GM21526 (cell line): ENCODE results near the gene MFSD12.
A peak's percentile ranks its signal among the peaks of the same experiment; 100 is the strongest.
"Not testable (repeated sequence)": the region's sequence is repeated elsewhere in the genome, so short reads cannot be mapped to it uniquely, and the experiment has no call there.

Experiments used
- ATAC-seq: cut with Tn5 transposase; IDR thresholded peaks from one replicate; pipeline ENCODE4 v1.9.1; 2021; ENCODE audit warnings: moderate library complexity; ENCODE audit not compliant: unreplicated experiment, low FRiP score

MFSD12 gene

DNA sequence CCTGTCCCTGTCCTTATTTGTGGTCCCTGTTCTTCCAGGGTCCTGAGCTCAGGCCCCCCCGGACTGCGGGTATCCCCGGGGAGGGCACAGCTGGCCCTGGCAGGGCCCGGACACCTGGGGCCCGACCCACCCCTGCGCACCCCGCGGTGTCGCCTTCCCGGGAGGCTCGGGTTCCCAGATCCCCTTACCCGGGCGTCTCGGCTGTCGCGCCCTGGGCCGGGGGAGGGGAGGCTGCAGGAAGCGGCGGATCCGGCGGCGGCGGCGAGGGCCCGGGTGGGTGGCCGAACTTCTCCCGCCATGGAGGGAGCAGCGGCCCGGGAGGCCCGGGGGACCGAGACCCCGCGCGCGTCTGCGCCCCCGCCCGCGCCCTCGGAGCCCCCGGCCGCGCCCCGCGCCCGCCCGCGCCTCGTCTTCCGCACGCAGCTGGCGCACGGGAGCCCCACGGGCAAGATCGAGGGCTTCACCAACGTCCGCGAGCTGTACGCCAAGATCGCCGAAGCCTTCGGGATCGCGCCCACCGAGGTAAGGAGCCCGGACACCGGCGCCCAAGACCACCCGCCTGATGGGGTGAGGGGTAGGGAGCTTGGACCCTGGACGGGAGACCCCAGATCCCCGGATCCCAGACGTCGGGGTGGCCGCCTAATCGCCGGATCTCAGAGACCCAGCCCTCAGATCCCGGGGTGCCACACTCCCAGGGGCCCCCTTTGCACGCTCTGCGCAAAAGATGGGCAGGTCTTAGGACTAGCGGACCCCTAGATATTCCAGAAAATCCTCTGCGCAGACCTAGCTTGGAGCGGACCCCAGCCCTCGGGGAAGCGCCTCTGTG is 28.1 kb upstream of the MFSD12 start, which contains the start of gene GIPC3:
GIPC3 (plus strand) TSS at position 178 of the 826 bp plus-strand sequence; CDS start at position 298, 120 bp downstream.
- ATAC-seq = no peak

DNA sequence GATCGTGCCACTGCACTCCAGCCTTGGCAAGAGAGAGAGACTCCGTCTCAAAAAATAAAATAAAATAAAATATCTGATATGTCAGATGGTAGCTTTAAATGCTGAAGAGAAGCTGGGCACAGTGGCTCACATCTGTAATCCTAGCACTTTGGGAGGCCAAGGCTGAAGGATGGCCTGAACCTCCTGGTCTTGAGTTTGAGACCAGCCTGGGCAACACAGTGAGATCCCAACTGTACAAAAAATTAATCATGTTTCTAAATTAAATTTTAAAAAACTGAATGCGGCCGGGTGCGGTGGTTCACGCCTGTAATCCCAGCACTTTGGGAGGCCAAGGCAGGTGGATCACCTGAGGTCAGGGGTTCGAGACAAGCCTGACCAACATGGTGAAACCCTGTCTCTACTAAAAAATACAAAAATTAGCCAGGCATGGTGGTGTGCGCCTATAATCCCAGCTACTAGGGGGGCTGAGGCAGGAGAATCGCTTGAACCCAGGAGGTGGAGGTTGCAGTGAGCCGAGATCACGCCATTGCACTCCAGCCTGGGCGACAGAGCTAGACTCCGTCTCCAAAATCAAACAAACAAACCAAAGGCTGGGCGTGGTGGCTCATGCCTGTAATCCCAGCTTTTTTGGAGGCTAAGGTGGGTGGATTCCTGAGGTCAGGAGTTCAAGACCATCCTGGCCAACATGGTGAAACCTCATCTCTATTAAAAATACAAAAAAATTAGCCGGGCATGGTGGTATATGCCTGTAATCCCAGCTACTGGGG is 26.8 kb upstream of the MFSD12 start:
- not testable (repeated sequence) for ATAC-seq

DNA sequence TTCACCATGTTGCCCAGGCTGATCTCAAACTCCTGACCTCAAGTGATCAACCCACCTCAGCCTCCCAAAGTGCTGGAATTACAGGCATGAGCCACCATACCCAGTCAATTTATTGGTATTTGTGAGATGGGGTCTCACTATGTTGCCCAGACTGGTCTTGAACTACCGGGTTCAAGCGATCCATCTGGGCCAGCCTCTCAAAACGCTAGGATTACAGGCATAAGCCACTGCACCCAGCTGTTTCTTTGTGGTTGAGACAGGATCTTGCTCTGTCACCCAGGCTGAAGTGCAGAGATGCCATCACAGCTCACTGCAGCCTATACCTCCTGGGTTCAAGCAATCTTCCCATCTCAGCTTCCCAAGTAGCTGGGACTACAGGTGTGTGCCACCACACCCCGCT is 24.4 kb upstream of the MFSD12 start:
- not testable (repeated sequence) for ATAC-seq

DNA sequence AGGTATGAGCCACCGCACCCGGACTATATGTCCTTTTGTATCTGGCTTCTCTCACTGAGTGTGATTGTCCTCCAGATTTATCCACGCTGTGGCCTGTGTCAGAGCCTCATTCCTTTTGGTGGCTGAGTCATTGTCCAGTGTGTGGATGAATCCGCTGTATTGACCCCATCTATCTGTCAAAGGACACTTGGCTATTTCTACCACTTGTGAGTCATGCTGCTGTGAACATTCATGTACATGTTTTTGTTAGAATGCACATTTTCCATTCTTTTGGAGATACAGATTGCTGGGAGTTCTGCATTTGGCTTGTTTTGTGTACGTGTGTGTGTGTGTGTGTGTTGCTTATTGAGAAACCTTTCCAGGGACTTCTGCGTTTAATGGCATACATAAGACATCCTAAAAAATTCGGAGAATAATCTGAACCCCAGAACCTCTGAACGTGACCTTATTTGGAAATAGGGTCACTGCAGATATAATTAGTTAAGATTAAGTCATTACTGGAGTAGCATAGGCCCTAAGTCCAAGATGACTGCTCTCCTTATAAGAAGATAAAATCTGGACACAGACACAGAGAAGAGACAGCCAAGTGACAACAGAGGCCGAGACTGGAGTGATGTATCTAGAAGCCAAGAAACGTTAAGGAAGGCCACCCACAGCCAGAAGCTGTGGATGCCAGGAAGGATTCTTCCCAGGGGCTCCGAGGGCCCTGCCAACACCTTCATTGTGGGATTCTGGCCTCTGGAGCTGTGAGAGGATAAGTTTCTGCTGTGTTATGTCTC is 23.0 kb upstream of the MFSD12 start:
- no peak for ATAC-seq

DNA sequence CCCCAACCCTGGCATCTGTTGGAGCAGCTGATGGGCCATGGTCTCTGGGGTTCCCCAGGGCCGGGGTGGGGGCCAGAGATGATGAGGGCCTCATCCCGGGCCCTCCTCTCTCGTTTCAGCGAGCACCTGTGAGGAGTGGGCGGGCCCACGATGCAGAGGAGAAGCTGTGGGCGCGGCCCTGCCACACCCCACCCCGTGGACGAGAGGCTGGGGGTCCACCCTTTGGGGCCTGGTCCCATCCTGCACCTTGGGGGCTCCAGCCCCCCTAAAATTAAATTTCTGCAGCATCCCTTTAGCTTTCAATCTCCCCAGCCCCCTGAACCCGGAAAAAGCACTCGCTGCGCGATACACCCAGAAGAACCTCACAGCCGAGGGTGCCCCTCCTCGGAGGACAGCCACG is 21.0 kb upstream of the MFSD12 start:
- ATAC-seq = no peak

DNA sequence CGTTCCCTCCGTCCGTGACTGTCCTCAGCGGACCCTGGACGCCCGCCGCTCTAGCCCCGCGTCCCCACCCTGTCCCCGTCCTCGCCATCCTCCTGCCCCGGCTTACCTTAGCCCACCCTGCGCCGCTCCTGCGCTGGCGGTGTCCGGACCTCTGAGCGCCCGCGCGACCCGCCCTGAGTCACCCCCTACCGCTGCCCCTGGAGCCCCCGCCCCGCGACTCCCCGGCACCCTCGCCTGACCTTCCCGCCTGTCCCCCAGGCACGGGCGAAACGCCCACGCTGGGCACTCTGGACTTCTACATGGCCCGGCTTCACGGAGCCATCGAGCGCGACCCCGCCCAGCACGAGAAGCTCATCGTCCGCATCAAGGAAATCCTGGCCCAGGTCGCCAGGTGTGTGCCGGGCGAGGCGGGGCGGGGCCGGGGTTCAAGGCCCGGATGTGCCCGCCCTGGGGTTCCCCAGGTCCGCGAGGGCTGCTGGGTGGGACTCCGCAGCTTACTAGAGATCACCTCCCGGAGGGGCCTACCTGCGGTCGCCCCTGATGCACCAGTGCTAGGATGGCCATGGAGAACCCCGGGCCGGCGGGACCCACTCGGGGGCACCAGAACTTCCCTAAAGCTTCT is 20.4 kb upstream of the MFSD12 start:
- no peak for ATAC-seq

DNA sequence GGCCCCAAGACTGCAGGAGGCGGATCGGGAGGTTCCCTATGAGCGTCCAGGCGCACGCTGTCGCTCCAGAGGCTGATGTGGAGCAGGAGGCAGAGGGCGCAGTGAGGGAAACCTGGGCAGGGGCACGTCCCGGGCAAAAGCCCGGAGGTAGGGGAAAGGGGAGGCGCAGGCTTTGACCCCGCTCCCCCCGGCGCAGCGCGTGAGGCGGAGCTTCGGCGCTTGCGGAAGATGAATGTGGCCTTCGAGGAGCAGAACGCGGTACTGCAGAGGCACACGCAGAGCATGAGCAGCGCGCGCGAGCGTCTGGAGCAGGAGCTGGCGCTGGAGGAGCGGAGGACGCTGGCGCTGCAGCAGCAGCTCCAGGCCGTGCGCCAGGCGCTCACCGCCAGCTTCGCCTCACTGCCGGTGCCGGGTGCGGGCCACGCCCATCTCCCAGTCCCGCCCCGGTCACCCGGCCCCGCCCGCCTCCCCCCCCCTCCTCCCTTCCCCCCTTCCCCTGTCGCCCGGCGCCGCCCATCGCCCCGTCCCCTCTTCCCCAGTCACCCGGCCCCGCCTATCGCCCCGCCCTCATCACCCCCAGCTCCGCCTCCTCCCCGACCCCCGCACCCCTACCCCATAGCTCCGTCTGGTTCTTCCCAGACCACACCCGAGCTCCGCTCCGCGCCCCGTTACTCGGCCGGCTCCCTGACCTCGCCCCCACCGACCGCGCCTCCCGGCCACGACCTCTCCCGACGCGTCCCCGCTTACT is 19.5 kb upstream of the MFSD12 start:
- ATAC-seq = no peak

DNA sequence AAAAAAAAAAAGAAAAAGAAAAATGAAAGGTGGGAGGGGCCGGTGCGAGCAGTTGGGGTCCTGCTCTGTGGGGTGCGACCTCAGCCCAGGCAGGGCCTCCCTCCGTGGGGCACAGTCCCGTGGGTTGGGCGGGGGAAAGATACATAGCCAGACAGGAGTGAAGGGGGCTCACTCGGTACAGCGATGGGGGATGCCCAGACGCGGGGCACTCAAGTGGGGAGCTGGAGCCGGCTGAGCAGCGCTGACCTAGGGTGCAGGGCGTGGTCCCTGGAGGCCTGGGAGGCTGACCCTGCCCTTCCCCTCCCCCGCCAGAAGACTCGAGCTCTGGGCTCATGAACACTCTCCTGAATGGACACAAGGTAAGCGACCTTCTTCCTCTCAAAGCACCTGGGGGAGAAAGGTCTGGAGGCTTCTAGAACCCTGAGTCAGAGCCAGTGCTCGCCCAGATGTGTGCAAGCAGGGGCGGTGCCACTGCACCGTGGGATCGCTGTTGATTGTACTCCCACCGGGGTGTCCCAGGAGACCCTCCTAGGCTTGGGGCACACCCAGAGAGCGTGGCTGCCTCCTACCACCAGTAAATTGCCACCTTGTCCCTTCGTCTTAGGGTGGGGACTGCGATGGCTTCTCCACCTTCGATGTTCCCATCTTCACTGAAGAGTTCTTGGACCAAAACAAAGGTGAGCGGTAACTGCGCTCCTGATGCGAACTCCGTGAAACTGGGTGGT is 18.7 kb upstream of the MFSD12 start:
- no peak for ATAC-seq

DNA sequence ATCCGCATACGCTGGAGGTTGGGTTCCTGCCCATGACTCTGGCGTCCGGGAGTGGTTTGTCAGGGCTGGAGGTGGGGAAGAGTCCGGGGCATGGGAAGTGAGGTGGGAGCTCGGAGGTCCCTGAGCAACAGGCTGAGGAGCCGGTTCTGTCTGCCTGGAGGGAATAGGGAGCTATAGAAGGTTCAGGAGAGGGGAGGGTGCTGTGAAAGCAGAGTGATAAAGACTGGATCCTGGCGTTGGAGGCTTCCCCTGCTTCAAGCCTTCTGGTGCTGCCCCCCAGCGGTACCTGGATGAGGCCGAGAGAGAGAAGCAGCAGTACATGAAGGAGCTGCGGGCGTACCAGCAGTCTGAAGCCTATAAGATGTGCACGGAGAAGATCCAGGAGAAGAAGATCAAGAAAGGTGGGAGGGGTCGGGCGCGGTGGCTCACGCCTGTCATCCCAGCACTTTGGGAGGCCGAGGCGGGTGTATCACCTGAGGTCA is 17.9 kb upstream of the MFSD12 start:
- ATAC-seq = no peak

DNA sequence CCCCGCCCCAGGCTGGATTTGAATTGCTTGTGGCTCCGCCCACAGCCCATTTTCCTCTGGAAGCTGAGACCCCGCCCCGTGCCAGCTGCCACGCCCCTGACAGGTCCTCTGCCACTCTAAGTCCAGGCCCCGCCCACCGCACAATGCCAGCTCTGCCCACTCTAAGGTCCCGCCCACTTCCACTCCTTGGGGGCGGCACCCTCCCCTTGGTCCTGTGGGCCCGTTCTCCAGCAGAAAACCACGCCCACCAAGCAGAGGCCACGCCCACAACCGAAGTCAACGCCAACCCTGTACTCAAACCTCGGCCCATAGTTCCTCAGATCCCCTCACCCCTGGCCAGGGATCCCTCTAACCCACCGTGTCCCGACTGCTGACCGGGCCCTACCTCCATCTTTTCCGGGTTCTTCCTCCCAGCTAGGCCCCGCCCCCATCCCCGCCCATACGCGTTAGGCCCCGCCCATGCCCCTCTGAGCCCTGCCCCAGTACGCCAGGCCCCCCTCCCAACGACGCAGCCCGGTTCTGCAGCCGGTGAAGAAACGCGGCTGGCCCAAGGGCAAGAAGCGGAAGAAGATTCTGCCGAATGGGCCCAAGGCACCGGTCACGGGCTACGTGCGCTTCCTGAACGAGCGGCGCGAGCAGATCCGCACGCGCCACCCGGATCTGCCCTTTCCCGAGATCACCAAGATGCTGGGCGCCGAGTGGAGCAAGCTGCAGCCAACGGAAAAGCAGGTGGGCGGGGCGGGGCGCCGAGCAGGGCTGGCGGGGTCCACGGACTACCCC is 16.7 kb upstream of the MFSD12 start:
- ATAC-seq = no peak

DNA sequence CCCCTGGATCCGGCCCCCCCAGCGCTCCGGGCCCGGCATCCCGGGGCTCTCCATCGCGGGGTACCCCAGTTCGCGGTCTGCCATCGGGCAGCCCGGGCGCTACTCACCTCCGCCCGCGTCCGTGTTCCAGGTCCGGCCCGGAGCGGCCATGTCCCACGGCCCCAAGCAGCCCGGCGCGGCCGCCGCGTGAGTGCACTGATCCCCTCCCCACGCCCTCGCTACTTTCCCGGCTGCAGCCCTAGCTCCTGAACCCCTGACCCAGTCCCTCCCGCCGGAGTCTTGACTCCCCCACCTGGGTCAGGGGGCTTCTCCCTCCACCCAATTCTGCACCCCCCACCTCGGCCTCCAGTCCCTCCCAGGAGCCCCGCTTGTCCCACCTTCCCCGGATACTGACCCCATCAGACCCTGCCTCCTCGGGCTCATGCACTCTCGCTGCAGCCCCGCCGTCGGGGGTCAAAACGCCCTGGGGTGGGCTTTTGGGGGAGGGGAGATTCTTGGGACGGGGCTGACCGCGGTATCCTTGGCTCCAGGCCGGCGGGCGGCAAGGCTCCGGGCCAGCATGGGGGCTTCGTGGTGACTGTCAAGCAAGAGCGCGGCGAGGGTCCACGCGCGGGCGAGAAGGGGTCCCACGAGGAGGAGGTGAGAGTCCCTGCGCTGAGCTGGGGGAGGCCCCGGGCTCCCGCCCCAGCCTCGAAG is 15.9 kb upstream of the MFSD12 start:
- peak; percentile 12 for ATAC-seq

DNA sequence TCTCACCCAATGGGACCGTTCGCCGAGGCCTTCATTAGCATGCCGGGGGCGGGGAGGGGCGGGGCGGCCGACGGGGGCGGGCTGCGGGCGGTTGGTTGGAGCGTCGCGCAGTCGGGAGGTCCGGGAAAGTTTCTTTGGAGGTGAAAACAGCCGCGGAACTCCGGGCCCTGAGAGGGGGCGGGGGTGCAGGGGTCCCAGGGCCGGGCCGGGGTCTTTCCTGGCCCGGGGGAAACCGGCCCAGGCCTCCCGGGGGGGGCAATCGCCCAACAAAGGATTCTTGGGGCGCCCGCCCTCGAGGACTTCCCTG is 15.4 kb upstream of the MFSD12 start, which contains the start of gene HMG20B:
HMG20B (plus strand) TSS at position 90 of the 307 bp plus-strand sequence. CDS start 366 bp downstream, outside the sequence.
- ATAC-seq = no peak

DNA sequence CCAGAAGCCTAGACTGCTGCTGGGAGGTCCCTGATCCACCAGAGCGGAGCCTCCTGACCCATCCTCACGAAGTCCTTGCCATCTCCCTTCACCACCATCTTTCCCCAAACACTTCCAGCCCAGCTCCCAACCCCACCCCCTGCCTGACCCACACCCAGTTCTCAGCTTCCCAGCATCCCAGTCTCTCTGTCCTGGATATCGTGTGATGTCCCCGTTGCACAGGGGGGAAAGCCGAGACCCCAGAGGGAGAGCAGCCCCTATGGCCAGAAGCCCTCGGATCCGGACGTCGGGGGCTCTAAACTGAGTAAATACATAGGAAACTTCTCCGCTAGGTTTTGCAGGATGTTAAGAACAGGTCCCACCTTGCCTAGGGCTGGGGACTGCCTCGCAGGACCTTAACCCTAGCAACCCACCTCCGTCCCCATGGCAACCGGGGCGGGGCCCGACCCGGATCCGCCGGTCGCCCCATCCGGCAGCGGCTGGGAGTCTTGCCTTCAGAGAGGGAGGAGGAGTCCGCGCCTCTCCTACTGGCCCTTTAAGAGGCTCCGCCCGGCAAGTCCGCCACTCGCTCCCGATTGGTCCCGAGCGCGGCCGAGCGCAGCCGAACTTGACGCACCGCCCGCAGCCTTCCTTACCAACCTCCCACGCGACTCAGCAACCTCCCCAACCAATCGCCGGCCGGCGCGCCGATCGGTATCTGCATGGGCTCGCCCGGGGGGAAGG is 14.9 kb upstream of the MFSD12 start:
- peak; percentile 82 for ATAC-seq

DNA sequence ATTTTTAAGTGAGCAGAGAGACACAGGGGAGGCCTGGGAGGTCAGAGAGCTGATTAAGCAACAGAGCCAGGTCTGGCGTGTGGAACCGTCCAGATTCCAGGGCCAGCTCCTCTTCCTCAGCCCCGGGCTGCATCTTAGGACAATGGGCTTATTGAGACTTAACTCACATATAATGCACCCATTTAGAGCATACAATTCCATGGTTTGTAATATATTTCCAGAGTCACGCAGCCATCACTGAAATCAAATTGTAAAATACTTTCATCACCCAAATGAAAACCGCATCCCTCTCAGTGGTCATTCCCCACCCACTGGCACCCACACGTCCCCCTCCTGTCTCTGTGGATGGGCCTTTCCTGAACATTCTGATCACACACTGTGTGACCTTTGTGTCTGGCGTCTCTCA is 13.2 kb upstream of the MFSD12 start:
- ATAC-seq = no peak

DNA sequence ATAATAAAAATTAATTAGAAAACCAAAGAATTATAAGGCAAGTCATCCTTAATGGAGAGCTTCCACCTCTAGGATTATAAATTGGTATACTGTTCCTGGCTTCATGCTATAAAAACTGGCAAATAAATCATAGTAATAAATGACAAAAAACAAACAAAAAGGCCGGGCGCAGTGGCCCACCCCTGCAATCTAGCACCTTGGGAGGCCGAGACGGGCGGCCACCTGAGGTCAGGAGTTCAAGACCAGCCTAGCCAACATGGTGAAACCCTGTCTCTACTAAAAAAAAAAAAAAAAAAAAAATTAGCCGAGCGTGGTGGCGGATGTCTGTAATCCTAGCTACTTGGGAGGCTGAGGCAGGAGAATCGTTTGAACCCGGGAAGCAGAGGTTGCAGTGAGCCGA is 12.7 kb upstream of the MFSD12 start:
- ATAC-seq = not testable (repeated sequence)

DNA sequence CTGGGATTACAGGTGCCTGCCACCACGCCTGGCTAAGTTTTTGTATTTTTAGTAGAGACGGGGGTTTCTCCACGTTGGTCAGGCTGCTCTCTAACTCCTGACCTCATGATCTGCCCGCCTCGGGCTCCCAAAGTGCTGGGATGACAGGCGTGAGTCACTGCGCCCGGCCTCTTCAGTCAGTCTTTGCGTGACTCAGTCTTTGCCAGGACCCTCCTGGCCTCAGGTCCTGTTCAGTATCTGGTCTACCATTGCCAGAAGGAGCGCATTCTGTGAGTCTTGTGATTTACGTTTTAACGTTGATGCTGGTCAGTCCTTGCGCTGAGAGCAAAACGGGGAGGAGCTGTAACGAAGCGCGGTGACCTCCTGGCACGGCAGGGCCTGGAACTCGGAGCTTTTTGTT is 7.8 kb upstream of the MFSD12 start:
- no peak for ATAC-seq
